Osteocyte (in vitro differentiated cells): ENCODE data around the gene MR1. TPM values are rescaled to one million over a fixed set of nuclear protein-coding genes. Genes with fewer than 3 reads are reported as not detected.
"Not testable (repeated sequence)": the region's sequence is repeated elsewhere in the genome, so short reads cannot be mapped to it uniquely, and the experiment has no call there.

ENCODE experiments used
- DNase-seq: peaks from one replicate; pipeline ENCODE4 v3.0.0; 2021; ENCODE audit warnings: mixed read lengths; ENCODE audit not compliant: unreplicated experiment; ENCODE audit errors: extremely low spot score
- H3K27ac Mint-ChIP-seq: one replicate; pipeline ENCODE4 v1.8.0; 2021; ENCODE audit warnings: mild to moderate bottlenecking, mixed read lengths; ENCODE audit not compliant: unreplicated experiment
- H3K27me3 Mint-ChIP-seq: one replicate; pipeline ENCODE4 v1.8.0; 2021; ENCODE audit warnings: mixed read lengths; ENCODE audit not compliant: unreplicated experiment
- H3K36me3 Mint-ChIP-seq: one replicate; pipeline ENCODE4 v1.8.0; 2021; ENCODE audit warnings: mixed read lengths; ENCODE audit not compliant: unreplicated experiment
- H3K4me1 Mint-ChIP-seq: one replicate; pipeline ENCODE4 v1.8.0; 2021; ENCODE audit warnings: mixed read lengths; ENCODE audit not compliant: unreplicated experiment
- H3K4me3 Mint-ChIP-seq: one replicate; pipeline ENCODE4 v1.8.0; 2021; ENCODE audit warnings: mild to moderate bottlenecking, moderate library complexity, mixed read lengths; ENCODE audit not compliant: unreplicated experiment
- H3K9me3 Mint-ChIP-seq: one replicate; pipeline ENCODE4 v1.8.0; 2021; ENCODE audit warnings: mixed read lengths; ENCODE audit not compliant: unreplicated experiment
- total RNA-seq: library from RNA; stranded (reverse); gene quantifications from 2 replicates; pipeline ENCODE4 v1.2.1, GENCODE V29; 2021
- TF ChIP-seq, protein P1 (sequence below): fragments of 200-600 bp; sonication (generic); IDR thresholded peaks from 2 replicates; pipeline ENCODE4 v1.5.0; 2021; ENCODE audit warnings: antibody characterized with exemption, mild to moderate bottlenecking, moderate library complexity

Gene MR1
- total RNA-seq, 1 donor from 2014 or later, result 4.3 TPM

DNA sequence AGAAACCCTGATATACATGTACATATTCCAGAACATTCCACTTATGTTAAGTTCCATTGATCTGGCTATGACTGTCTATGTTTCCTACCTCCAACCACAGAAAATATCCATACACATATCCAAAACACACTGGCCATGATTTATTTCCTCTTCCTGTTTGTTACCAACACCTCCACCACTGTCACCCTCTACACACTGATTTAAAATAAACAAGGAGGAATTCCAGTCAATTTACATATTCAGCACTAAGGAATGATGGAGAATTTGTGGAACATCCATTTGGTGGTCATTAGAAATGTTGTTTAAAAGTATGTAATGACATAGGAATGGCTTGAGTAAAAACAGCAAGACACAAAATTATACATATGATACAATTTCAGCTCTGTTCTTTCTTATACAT is 5.6 kb upstream of the MR1 start:
- TF ChIP-seq, protein P1, sequence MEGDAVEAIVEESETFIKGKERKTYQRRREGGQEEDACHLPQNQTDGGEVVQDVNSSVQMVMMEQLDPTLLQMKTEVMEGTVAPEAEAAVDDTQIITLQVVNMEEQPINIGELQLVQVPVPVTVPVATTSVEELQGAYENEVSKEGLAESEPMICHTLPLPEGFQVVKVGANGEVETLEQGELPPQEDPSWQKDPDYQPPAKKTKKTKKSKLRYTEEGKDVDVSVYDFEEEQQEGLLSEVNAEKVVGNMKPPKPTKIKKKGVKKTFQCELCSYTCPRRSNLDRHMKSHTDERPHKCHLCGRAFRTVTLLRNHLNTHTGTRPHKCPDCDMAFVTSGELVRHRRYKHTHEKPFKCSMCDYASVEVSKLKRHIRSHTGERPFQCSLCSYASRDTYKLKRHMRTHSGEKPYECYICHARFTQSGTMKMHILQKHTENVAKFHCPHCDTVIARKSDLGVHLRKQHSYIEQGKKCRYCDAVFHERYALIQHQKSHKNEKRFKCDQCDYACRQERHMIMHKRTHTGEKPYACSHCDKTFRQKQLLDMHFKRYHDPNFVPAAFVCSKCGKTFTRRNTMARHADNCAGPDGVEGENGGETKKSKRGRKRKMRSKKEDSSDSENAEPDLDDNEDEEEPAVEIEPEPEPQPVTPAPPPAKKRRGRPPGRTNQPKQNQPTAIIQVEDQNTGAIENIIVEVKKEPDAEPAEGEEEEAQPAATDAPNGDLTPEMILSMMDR, result no peak
- Mint-ChIP-seq H3K27me3 (no peaks in the 10 kb centered on the region), H3K27ac (no peak overlapping the region), H3K9me3 (no peaks in the 10 kb centered on the region), H3K4me1 (peaks cover 2% of the 10 kb centered on the region), H3K4me3 (no peak overlapping the region), H3K36me3 (no peaks in the 10 kb centered on the region)
- DNase-seq, result no peak

DNA sequence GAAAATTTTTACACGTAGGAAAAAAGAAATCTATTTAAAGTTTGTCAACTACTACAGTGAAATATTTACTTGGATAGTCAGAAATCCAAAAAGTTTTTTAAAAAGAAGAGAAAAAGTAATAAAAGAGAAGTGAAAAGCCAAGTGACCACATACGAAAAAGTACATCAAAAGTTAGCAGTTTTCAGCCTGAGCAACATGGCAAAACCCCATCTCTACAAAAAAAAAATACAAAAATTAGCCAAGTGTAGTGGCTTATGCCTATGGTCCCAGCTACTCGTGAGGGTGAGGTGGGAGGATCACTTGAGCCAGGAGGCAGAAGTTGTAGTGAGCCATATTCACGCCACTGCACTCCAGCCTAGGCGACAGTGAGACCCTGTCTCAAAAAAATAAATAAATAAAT is 5.2 kb upstream of the MR1 start:
- Mint-ChIP-seq H3K4me1 (peaks cover 6% of the 10 kb centered on the region), H3K36me3 (no peaks in the 10 kb centered on the region), H3K27ac (no peak overlapping the region), H3K9me3 (no peaks in the 10 kb centered on the region), H3K4me3 (no peak overlapping the region), H3K27me3 (no peaks in the 10 kb centered on the region)
- no peak for DNase-seq
- TF ChIP-seq, protein P1, result no peak

DNA sequence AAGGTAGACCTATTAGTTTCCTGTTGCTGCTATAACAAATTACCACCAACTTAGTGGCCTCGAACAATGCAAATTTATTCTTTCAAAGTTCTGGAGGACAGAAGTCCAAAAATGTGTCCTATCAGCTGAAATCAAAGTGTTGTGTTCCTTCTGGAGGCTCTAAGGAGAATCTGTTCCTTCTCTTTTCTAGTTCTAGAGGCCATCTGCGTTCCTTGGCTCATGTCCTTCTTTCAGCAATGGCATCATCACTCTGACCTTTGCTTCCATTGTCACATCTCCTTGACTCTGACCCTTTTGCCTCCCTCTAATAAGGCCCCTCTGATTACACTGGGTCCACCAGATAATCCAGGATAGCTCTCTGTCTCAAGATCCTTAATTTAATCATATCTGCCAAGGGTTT is 1.2 kb upstream of the MR1 start:
- H3K27me3 Mint-ChIP-seq, result no peaks in the 10 kb centered on the region
- no peak overlapping the region for H3K4me3 Mint-ChIP-seq
- no peaks in the 10 kb centered on the region for H3K9me3 Mint-ChIP-seq
- H3K36me3 Mint-ChIP-seq, result no peaks in the 10 kb centered on the region
- DNase-seq, result no peak
- TF ChIP-seq, protein P1, result no peak
- H3K4me1 Mint-ChIP-seq, result peaks cover 11% of the 10 kb centered on the region
- no peak overlapping the region for H3K27ac Mint-ChIP-seq

DNA sequence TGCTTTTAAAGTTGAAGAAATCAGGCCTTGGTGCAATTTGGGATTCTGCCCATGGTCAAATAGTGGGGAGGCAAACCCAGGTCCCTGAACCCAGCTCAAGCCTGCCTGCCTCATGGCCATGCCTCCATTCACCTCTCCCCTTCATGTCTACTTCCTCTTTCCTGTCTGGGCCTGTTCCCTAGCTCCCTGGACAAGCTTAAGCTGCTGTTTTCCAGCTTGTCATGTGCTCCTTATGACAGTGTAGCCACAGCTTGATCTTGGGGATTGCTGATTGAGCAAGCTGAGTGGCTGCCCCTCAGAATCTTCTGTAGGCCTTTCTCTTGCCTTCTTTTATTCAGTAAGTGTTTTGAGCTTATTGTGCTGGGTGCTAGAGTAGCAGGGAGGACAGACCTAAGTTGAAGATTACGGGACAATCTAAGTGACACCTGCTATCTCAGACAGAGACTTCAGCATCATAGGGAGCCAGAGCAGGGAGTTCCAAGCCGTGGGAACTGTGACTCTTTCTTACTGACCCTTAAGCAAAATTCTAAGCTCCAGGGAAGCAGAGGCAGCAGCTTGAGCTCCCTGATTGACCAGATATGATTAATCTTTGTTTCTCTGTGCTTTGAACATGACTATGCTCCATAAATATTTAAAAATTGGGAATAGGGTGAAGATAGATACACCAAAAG is 520 bp upstream of the MR1 start:
- no peaks in the 10 kb centered on the region for H3K36me3 Mint-ChIP-seq
- H3K4me1 Mint-ChIP-seq, result peaks cover 11% of the 10 kb centered on the region
- no peak for DNase-seq
- peak overlapping the region; percentile 91 for H3K27ac Mint-ChIP-seq
- no peaks in the 10 kb centered on the region for H3K27me3 Mint-ChIP-seq
- TF ChIP-seq, protein P1, result no peak
- no peaks in the 10 kb centered on the region for H3K9me3 Mint-ChIP-seq
- peak overlapping the region; percentile 62 for H3K4me3 Mint-ChIP-seq

DNA sequence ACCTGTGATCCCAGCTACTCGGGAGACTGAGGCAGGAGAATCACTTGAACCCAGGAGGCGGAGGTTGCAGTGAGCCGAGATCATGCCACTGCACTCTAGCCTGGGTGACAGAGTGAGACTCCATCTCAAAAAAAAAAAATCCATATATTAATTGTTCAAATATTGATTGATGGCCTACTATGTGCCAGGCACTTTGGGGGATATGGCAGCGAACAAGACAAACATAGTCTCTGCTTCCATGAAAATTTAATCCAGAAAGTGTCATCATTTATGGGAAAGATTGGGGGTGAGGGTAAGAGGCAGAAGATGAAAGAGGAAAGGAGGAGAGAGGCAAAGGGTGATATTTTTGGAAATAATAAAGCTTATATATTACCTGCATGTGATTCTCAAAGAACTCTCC is 1.4 kb downstream of the MR1 start:
- H3K27me3 Mint-ChIP-seq, H3K9me3 Mint-ChIP-seq, H3K27ac Mint-ChIP-seq, H3K4me3 Mint-ChIP-seq, H3K36me3 Mint-ChIP-seq, DNase-seq: not testable (repeated sequence)
- peaks cover 11% of the 10 kb centered on the region for H3K4me1 Mint-ChIP-seq
